BJ (cell line): ENCODE data around the gene CNOT8. TPM values are rescaled to one million over a fixed set of nuclear protein-coding genes. Genes with fewer than 3 reads are reported as not detected.
A peak's percentile ranks its signal among the peaks of the same experiment; 100 is the strongest.

Source experiments
- CTCF ChIA-PET: fragments of 350-600 bp; formaldehyde crosslinking; extraction: SDS; loops from one replicate; lab custom pipeline; 2021; ENCODE audit warnings: antibody characterized with exemption, inconsistent platforms; lab: Yijun Ruan, JAX
- POLR2A ChIA-PET: fragments of 300-600 bp; sonication (Branson Sonifier 250); formaldehyde crosslinking; extraction: SDS; loops from one replicate; lab custom pipeline; 2021; ENCODE audit warnings: antibody characterized with exemption; lab: Charles Lee
- DNase-seq: peaks from one replicate; pipeline ENCODE4 v3.0.0-alpha.2; 2011; ENCODE audit warnings: low read depth
- H3K27me3 ChIP-seq: 2 replicates; pipeline ENCODE4 v1.6.0; 2011; ENCODE audit warnings: low read length; ENCODE audit not compliant: control insufficient read depth, insufficient read depth
- H3K36me3 ChIP-seq: 2 replicates; pipeline ENCODE4 v1.5.1; 2011; ENCODE audit warnings: low read length; ENCODE audit not compliant: control insufficient read depth, insufficient read depth
- H3K4me3 ChIP-seq: 2 replicates; pipeline ENCODE4 v1.5.1; 2011; ENCODE audit warnings: low read depth, mild to moderate bottlenecking, control low read depth, low read length
- CTCF ChIP-seq: IDR thresholded peaks from 2 replicates; pipeline ENCODE4 v1.5.1; 2011; ENCODE audit warnings: low read depth, mild to moderate bottlenecking, control low read depth, inconsistent platforms, low read length, moderate library complexity; ENCODE audit not compliant: insufficient read depth
- polyA plus RNA-seq: library from polyadenylated mRNA; depleted of rRNA; stranded (reverse); fragments of >200 nt; gene quantifications from 2 replicates; pipeline ENCODE4 v1.2.3, GENCODE V29; 2011

The CNOT8 gene
- polyA plus RNA-seq, 1 experiment, result 38.8 TPM

- no peaks in the 10 kb centered on the region for H3K27me3 ChIP-seq
- no peak for DNase-seq
- no peak for TF ChIP-seq CTCF
- H3K4me3 ChIP-seq, result peak overlapping the region; percentile 80
- POLR2A ChIA-PET, result no interaction called here
- H3K36me3 ChIP-seq, result peaks cover 2% of the 10 kb centered on the region; the same call in 1 of the 2 replicates
- CTCF ChIA-PET, result interaction anchor here (0.9 kb wide), 1 partner anchor 12 kb away, joined by 4 read pairs; no protein-coding TSS in a partner anchor
Measured at GRCh38 chr5:154860123-154860522, 1.7 kb downstream of the CNOT8 start.

DNA sequence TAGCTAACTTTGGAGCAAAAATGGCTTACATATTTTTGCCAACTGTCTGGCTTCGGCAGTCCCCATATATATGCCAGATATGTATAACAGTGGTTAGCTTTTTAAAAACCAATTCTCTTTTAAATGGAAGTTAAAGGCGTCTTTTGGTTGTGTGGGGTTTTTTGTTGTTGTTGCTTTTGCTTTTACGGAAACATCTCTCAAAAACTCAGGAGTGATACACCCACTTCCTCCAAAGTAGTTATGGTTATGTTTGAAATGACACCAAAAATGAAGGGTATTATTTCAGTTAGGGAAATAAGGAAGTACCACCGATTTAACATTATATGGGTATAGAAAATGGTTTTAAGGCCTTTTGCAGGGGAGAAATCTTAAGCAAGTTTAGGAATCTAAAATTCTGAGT lies 2.3 kb downstream of the CNOT8 start:
- Histone ChIP-seq H3K27me3 (no peaks in the 10 kb centered on the region), H3K36me3 (peaks cover 2% of the 10 kb centered on the region; the same call in 1 of the 2 replicates), H3K4me3 (peak overlapping the region; percentile 80)
- ChIA-PET POLR2A (no interaction called here), CTCF (interaction anchor here (0.9 kb wide), 1 partner anchor 12 kb away, joined by 4 read pairs; no protein-coding TSS in a partner anchor)
- no peak for TF ChIP-seq CTCF
- no peak for DNase-seq

DNA sequence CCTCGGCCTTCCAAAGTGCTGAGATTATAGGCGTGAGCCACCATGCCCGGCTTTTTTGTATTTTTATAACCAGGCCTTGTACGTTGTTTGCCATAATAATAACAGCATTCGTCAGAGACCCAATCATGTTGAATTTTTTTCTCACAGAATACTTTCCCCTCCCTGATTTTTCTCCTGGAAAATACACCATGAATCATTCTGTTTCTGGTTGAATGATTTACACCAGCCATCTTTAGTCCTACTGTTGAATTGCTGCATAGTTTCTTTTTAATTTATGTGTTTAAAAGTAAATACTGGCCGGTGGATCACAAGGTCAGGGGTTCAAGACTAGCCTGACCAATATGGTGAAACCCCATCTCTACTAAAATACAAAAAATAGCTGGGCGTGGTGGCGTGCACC lies 3.5 kb downstream of the CNOT8 start:
- ChIA-PET POLR2A (no interaction called here), CTCF (no interaction called here)
- no peak for TF ChIP-seq CTCF

GRCh38 chr5:154862766-154863165 lies 4.3 kb downstream of the CNOT8 start:
- Histone ChIP-seq H3K36me3 (peaks cover 4% of the 10 kb centered on the region; the same call in 1 of the 2 replicates), H3K4me3 (no peak overlapping the region), H3K27me3 (no peaks in the 10 kb centered on the region)
- no peak for DNase-seq
- ChIA-PET CTCF (interaction anchor here (1.5 kb wide), 1 partner anchor 14 kb away, joined by 4 read pairs; no protein-coding TSS in a partner anchor), POLR2A (no interaction called here)
- TF ChIP-seq CTCF, result no peak

More for the DNA sequence above, 3.5 kb downstream of the CNOT8 start:
- no peak for DNase-seq
- peaks cover 4% of the 10 kb centered on the region; the same call in 1 of the 2 replicates for H3K36me3 ChIP-seq
- no peak overlapping the region for H3K4me3 ChIP-seq
- H3K27me3 ChIP-seq, result no peaks in the 10 kb centered on the region

GRCh38 chr5:154863291-154864080 lies 5.1 kb downstream of the CNOT8 start:
- no peak for TF ChIP-seq CTCF
- H3K27me3 ChIP-seq, result no peaks in the 10 kb centered on the region
- DNase-seq, result no peak
- no peak overlapping the region for H3K4me3 ChIP-seq
- POLR2A ChIA-PET, result interaction anchor here (0.7 kb wide), 1 partner anchor 771 kb away, joined by 7 read pairs; no protein-coding TSS in a partner anchor
- CTCF ChIA-PET, result interaction anchor here (1.5 kb wide), 1 partner anchor 13 kb away, joined by 4 read pairs; no protein-coding TSS in a partner anchor
- peaks cover 4% of the 10 kb centered on the region; the same call in 1 of the 2 replicates for H3K36me3 ChIP-seq
